NT2/D1 (cell line): ENCODE measurements around the gene KRTAP10-12.

Experiments used
- YY1 ChIP-seq: IDR thresholded peaks from 2 replicates; pipeline ENCODE4 v1.6.1; 2011; ENCODE audit not compliant: insufficient read length, insufficient read depth
- ZNF274 ChIP-seq: IDR thresholded peaks from 2 replicates; pipeline ENCODE4 v1.6.1; 2011; ENCODE audit warnings: mild to moderate bottlenecking, low read depth, low read length

- TF ChIP-seq YY1 (no peak), ZNF274 (no peak)
These were observed 27.2 kb downstream of the KRTAP10-12 start for GRCh38 chr21:44724196-44724595.
